Osteoblast (primary cell): Measurements from ENCODE around the gene EYA3. TPM values are rescaled to one million over a fixed set of nuclear protein-coding genes. Genes with fewer than 3 reads are reported as not detected.

Source experiments
- DNase-seq: peaks from one replicate; pipeline ENCODE4 v3.0.0; 2011; ENCODE audit warnings: low spot score, mixed read lengths; ENCODE audit not compliant: insufficient read length; ENCODE audit errors: missing footprints
- H2AFZ ChIP-seq: 2 replicates; pipeline ENCODE4 v1.6.0; 2011; ENCODE audit warnings: mild to moderate bottlenecking, low read length
- H3K27ac ChIP-seq: 2 replicates; pipeline ENCODE4 v1.5.1; 2011; ENCODE audit warnings: mild to moderate bottlenecking, low read depth, low read length, moderate library complexity
- H3K27me3 ChIP-seq: 2 replicates; pipeline ENCODE4 v1.6.0; 2012; ENCODE audit warnings: mild to moderate bottlenecking, control low read depth, inconsistent platforms, low read length, moderate library complexity; ENCODE audit not compliant: insufficient read depth
- H3K36me3 ChIP-seq: 2 replicates; pipeline ENCODE4 v1.5.1; 2011; ENCODE audit warnings: mild to moderate bottlenecking, low read length, control low read depth, moderate library complexity; ENCODE audit not compliant: insufficient read depth
- H3K4me1 ChIP-seq: 2 replicates; pipeline ENCODE4 v1.5.1; 2011; ENCODE audit warnings: mild to moderate bottlenecking, low read length, control low read depth, moderate library complexity; ENCODE audit not compliant: insufficient read depth
- H3K4me2 ChIP-seq: 2 replicates; pipeline ENCODE4 v1.6.0; 2011; ENCODE audit warnings: mild to moderate bottlenecking, low read length; ENCODE audit not compliant: insufficient read depth
- H3K4me3 ChIP-seq: fragments of 200-600 bp; sonication (generic); 3 replicates; pipeline ENCODE4 v1.5.1; 2012; ENCODE audit warnings: mild to moderate bottlenecking, low read length, inconsistent platforms; ENCODE audit not compliant: insufficient read depth
- H3K79me2 ChIP-seq: 2 replicates; pipeline ENCODE4 v1.6.0; 2012; ENCODE audit warnings: mild to moderate bottlenecking, low read length, control low read depth, inconsistent platforms; ENCODE audit not compliant: insufficient read depth
- H3K9me3 ChIP-seq: 2 replicates; pipeline ENCODE4 v1.5.1; 2011; ENCODE audit warnings: low read depth, low read length, control low read depth
- H4K20me1 ChIP-seq: 2 replicates; pipeline ENCODE4 v1.6.0; 2012; ENCODE audit warnings: mild to moderate bottlenecking, low read length, control low read depth; ENCODE audit not compliant: insufficient read depth
- total RNA-seq: library from RNA; depleted of rRNA; stranded (reverse); fragments of >200 nt; gene quantifications from 2 replicates; pipeline ENCODE4 v1.2.3, GENCODE V29; 2012
- TF ChIP-seq, protein P1 (sequence below): IDR thresholded peaks from 2 replicates; pipeline ENCODE4 v1.5.1; 2011; ENCODE audit warnings: mild to moderate bottlenecking, low read depth, low read length, moderate library complexity; ENCODE audit errors: extremely low read depth

EYA3 gene
- total RNA-seq, 1 donor = 10.9 TPM

DNA sequence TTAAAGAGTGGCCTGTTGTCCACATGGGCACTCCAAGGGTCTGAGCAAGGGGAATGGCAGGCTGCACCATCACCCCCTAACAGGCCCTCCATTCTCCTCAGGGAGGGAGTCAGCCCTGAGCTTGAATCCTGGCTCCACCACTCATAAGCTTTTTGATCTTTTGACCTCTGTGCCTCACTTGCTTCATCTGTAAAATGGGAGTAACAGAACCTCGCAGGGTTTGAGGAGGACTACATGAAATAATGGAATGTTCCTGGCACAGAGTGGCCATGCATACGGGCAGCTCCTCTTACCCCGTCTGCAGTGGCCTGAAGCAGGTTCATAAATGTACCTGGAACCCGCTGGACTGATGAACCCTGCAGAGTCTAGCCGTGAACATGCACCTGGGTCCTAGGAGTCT, 130.8 kb downstream of the EYA3 start:
- peaks cover 22% of the 10 kb centered on the region for H3K79me2 ChIP-seq
- peak; percentile 18 for DNase-seq
- peaks cover 4% of the 10 kb centered on the region for H3K27me3 ChIP-seq
- TF ChIP-seq, protein P1, sequence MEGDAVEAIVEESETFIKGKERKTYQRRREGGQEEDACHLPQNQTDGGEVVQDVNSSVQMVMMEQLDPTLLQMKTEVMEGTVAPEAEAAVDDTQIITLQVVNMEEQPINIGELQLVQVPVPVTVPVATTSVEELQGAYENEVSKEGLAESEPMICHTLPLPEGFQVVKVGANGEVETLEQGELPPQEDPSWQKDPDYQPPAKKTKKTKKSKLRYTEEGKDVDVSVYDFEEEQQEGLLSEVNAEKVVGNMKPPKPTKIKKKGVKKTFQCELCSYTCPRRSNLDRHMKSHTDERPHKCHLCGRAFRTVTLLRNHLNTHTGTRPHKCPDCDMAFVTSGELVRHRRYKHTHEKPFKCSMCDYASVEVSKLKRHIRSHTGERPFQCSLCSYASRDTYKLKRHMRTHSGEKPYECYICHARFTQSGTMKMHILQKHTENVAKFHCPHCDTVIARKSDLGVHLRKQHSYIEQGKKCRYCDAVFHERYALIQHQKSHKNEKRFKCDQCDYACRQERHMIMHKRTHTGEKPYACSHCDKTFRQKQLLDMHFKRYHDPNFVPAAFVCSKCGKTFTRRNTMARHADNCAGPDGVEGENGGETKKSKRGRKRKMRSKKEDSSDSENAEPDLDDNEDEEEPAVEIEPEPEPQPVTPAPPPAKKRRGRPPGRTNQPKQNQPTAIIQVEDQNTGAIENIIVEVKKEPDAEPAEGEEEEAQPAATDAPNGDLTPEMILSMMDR = no peak
- no peak overlapping the region for H3K4me3 ChIP-seq
- no peaks in the 10 kb centered on the region for H3K36me3 ChIP-seq
- H3K9me3 ChIP-seq = no peaks in the 10 kb centered on the region
- H3K27ac ChIP-seq = no peak overlapping the region
- no peak overlapping the region for H2AFZ ChIP-seq
- no peaks in the 10 kb centered on the region for H4K20me1 ChIP-seq
- H3K4me2 ChIP-seq = no peak overlapping the region
- H3K4me1 ChIP-seq = peaks cover 18% of the 10 kb centered on the region

DNA sequence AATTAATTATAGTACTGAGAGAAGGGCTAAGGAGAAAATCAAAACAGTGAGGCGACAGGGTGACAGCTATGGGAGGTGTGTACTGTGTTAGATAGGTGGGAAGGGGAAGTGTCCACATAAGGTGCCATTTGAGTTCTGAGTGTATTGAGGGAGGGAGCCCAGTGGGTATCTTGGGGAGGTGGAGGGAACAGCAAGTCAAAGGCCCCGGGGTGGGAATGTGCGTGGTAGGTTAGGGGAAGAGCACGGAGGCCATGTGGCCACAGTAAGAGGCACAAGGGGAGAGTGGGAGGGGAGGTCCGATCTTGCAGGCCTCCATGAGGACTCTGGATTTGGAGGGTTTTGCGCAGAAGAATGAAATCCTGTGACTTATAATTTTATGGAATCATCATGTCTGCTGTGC, 131.6 kb downstream of the EYA3 start:
- TF ChIP-seq, protein P1 = no peak
- Histone ChIP-seq H3K4me1 (peaks cover 15% of the 10 kb centered on the region), H3K4me3 (no peak overlapping the region), H3K27me3 (peaks cover 4% of the 10 kb centered on the region), H3K9me3 (no peaks in the 10 kb centered on the region), H3K27ac (no peak overlapping the region), H2AFZ (no peak overlapping the region), H3K4me2 (no peak overlapping the region), H3K36me3 (no peaks in the 10 kb centered on the region), H4K20me1 (no peaks in the 10 kb centered on the region), H3K79me2 (peaks cover 13% of the 10 kb centered on the region)
- peak; percentile 8 for DNase-seq

DNA sequence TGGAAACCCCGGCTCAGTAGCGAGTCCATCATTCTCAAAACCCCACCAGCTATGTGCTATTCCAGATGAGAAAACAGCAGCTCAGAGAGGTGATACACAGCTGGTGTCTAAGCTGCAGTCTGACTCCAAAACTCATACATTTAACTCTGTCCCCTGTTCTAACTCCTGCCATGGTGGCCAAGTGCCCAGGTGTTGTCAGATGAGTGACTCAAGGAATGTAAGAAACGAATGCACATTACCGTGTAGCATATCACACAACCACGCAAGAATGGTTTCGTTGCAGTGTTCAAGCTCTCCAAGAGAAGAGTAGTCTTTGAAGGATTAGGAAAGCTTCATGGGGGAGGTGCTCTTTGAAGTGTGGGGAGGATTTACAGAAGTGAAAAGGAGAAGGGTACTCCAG, 133.3 kb downstream of the EYA3 start:
- Histone ChIP-seq H3K27me3 (peaks cover 4% of the 10 kb centered on the region), H3K4me2 (no peak overlapping the region), H4K20me1 (no peaks in the 10 kb centered on the region), H3K4me3 (no peak overlapping the region), H2AFZ (no peak overlapping the region), H3K27ac (no peak overlapping the region), H3K9me3 (no peaks in the 10 kb centered on the region), H3K36me3 (no peaks in the 10 kb centered on the region), H3K4me1 (no peaks in the 10 kb centered on the region), H3K79me2 (peaks cover 5% of the 10 kb centered on the region)
- TF ChIP-seq, protein P1 = no peak
- DNase-seq = no peak

DNA sequence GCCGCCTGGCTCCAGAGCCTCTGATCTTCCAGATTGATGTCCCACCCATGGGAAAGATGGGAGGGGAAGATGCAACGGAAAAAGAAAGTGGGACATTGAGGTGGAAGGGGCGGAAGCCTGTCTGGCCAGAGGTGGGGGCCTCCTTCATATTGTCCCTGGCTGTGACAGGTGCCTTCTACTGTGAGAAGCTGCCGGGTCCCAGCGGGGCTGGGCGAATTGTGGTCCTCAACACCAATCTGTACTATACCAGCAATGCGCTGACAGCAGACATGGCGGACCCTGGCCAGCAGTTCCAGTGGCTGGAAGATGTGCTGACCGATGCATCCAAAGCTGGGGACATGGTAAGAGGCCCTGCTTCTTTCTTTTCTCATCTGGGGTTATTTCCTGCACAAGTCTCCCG, 134.2 kb downstream of the EYA3 start:
- no peak overlapping the region for H3K27ac ChIP-seq
- no peak overlapping the region for H3K4me3 ChIP-seq
- H3K4me2 ChIP-seq = no peak overlapping the region
- H3K9me3 ChIP-seq = no peaks in the 10 kb centered on the region
- no peaks in the 10 kb centered on the region for H3K4me1 ChIP-seq
- DNase-seq = peak; percentile 38
- no peak overlapping the region for H2AFZ ChIP-seq
- peaks cover 4% of the 10 kb centered on the region for H3K27me3 ChIP-seq
- TF ChIP-seq, protein P1 = no peak
- H3K36me3 ChIP-seq = no peaks in the 10 kb centered on the region
- H3K79me2 ChIP-seq = no peaks in the 10 kb centered on the region
- H4K20me1 ChIP-seq = no peaks in the 10 kb centered on the region
